ENCODE measurements around the gene TLNRD1. TPM values are rescaled to one million over a fixed set of nuclear protein-coding genes. Genes with fewer than 3 reads are reported as not detected.
A peak's percentile ranks its signal among the peaks of the same experiment; 100 is the strongest.

The TLNRD1 gene
- total RNA-seq, 2 donors from 2014 or later = 34.0 to 51.1 TPM

DNA sequence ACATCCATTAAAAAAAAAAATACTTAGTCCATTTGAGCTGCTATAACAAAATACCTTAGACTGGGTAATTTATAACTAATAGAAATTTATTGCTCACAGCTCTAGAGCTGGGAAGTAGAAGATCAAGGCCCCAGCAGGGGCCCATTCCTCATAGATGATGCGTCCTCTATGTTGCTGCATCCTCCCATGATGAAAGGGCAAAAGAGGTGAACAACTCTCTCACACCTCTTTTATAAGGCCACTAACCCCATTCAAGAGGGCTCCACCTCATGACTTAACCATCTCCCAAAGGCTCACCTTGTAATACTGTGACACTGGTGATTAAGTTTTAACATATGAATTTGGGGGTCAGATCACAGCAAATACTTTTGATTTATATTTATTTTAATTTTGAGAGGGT, 3.0 kb upstream of the TLNRD1 start:
- Histone ChIP-seq H3K4me3 (no peak overlapping the region), H3K27me3 (replicated peaks; ENCODE audit: insufficient read depth) (no peaks in the 10 kb centered on the region), H3K4me1 (ENCODE audit: control insufficient read depth in 1 of 2, low read depth in 2 of 2) (peaks cover 4 to 8% of the 10 kb centered on the region in 2 donors), H3K27ac (no peak overlapping the region), H3K9me3 (no peaks in the 10 kb centered on the region), H3K36me3 (no peaks in the 10 kb centered on the region)
- TF ChIP-seq, protein P1, sequence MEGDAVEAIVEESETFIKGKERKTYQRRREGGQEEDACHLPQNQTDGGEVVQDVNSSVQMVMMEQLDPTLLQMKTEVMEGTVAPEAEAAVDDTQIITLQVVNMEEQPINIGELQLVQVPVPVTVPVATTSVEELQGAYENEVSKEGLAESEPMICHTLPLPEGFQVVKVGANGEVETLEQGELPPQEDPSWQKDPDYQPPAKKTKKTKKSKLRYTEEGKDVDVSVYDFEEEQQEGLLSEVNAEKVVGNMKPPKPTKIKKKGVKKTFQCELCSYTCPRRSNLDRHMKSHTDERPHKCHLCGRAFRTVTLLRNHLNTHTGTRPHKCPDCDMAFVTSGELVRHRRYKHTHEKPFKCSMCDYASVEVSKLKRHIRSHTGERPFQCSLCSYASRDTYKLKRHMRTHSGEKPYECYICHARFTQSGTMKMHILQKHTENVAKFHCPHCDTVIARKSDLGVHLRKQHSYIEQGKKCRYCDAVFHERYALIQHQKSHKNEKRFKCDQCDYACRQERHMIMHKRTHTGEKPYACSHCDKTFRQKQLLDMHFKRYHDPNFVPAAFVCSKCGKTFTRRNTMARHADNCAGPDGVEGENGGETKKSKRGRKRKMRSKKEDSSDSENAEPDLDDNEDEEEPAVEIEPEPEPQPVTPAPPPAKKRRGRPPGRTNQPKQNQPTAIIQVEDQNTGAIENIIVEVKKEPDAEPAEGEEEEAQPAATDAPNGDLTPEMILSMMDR (IDR thresholded peaks at IDR 0.05) = no peak
- no peak for ATAC-seq (ENCODE audit: insufficient number of reproducible peaks, low FRiP score, low read depth)
- DNase-seq (ENCODE audit: low spot score) = no peak

DNA sequence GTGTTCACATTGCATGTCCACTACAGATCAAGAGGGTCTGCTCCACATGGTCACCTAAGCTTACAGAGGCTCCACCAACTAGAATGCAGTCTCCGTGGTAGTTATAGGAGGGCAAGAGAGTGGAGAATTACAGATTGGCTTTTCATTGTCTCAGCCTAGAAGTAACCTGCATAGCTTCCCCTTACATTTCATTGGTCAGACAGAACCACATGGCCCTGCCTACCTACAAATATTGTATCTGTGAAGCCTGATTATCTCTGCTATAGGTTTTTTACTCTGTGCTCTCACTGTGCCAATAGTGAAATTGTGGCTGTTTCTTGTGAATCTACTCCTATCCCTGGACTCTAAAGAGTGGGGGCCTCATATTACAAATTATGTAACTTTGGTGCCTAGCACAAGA, 2.5 kb upstream of the TLNRD1 start:
- no peaks in the 10 kb centered on the region for H3K9me3 ChIP-seq
- no peak overlapping the region for H3K27ac ChIP-seq
- H3K4me3 ChIP-seq = no peak overlapping the region
- no peak for ATAC-seq (ENCODE audit: insufficient number of reproducible peaks, low FRiP score, low read depth)
- DNase-seq (ENCODE audit: low spot score) = no peak
- H3K4me1 ChIP-seq (ENCODE audit: control insufficient read depth in 1 of 2, low read depth in 2 of 2) = peaks cover 10 to 14% of the 10 kb centered on the region in 2 donors
- TF ChIP-seq, protein P1 (IDR thresholded peaks at IDR 0.05) = no peak
- no peaks in the 10 kb centered on the region for H3K36me3 ChIP-seq
- no peaks in the 10 kb centered on the region for H3K27me3 ChIP-seq (replicated peaks; ENCODE audit: insufficient read depth)

DNA sequence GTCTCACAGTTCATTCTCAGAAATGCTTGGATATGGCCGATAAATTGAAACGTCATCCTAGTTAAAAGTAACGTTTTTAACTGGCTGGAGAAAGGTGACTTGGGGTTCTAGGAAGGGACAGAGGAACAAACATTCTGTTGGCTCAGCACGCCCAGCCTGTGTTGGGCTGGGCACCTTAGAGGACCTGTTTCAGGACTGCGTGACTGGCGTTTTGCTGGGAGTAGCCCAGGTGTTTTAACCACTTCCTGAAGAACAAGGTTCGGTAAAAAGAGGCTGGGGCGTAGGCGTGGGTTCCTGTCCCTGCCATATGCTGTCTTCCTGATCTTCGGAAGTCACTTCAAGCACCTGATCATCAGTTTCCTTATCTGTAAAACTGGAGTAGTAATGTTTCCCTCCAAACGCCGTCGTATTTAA, 1.1 kb upstream of the TLNRD1 start:
- TF ChIP-seq, protein P1 (IDR thresholded peaks at IDR 0.05) = no peak
- peaks cover 12 to 27% of the 10 kb centered on the region in 2 donors for H3K4me1 ChIP-seq (ENCODE audit: control insufficient read depth in 1 of 2, low read depth in 2 of 2)
- peak overlapping the region; percentile 89 for H3K4me3 ChIP-seq
- H3K36me3 ChIP-seq = no peaks in the 10 kb centered on the region
- no peaks in the 10 kb centered on the region for H3K9me3 ChIP-seq
- DNase-seq (ENCODE audit: low spot score) (no peak), ATAC-seq (ENCODE audit: insufficient number of reproducible peaks, low FRiP score, low read depth) (no peak)
- no peaks in the 10 kb centered on the region for H3K27me3 ChIP-seq (replicated peaks; ENCODE audit: insufficient read depth)
- H3K27ac ChIP-seq = peak overlapping the region; percentile 91 to 95

DNA sequence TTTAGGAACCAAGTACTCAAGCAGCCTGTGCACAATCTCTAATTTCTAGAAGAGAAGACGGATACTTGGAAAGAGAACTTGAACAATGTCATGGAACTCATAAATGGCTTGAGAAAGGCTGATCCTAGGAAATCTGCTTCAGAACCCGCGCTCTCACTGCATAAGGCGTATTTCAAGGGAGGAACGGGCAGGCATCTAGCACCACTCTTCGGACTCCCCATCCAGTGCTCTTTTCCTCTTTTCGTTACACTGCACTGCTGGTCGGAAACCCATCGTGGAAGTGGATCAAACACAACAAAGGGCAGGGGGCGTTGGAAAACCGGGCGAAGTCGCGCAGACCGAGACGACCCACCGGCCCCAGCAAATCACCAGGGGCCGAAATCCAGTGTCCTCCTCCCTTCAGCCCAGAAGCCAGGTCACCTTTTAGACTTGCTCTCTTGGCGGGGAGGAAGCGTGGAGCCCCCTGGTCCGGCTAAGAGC, 539 bp upstream of the TLNRD1 start:
- peaks cover 12 to 33% of the 10 kb centered on the region in 2 donors for H3K4me1 ChIP-seq (ENCODE audit: control insufficient read depth in 1 of 2, low read depth in 2 of 2)
- ATAC-seq (ENCODE audit: insufficient number of reproducible peaks, low FRiP score, low read depth) = peak; percentile 11
- H3K27me3 ChIP-seq (replicated peaks; ENCODE audit: insufficient read depth) = no peaks in the 10 kb centered on the region
- H3K4me3 ChIP-seq = peak overlapping the region; percentile 89
- no peak for DNase-seq (ENCODE audit: low spot score)
- TF ChIP-seq, protein P1 (IDR thresholded peaks at IDR 0.05) = no peak
- no peaks in the 10 kb centered on the region for H3K9me3 ChIP-seq
- no peaks in the 10 kb centered on the region for H3K36me3 ChIP-seq
- peak overlapping the region; percentile 91 to 95 for H3K27ac ChIP-seq

DNA sequence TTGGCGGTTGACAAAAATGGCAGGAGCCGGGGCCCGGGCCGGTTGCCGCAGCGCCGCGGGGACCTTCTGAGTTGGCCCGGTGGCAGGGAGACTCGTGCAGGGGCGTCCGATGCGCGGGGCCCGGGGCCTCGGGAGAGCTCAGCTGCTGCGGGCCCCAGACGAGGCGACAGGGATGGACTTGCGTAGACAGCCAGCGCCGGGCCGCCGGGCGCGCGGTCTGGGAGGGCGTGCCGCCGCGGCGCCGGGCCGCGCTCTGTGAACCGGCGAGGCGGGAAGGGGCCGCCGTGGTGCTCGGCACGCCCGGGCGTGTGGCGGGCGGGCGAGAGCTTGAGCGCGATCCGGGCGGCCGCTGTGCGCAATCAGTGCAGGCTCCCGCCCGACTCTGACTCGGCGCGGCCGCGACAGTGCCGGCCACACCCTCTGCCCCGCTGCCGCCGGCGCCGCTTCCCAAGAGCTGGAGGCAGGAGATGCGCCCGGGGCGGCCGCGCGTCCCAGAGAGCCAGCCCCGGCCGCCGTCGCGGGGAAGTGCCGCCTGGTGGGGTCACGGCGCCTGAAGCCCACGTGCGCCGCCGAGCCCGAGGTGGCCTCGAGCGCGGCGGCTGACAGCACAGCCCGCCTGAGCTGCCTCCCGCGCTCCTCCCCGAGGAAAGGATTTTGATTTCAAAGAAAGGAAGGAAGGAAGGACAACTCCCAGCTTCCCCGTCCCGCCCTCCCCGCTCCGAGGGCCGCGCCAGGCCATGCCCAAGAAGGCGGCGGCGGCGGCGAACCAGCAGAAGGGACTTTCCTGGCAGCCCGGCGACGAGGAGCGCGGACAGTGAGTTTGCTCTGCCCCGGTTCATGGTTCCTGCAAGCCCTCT, 657 bp downstream of the TLNRD1 start:
- DNase-seq (ENCODE audit: low spot score) (no peak), ATAC-seq (ENCODE audit: insufficient number of reproducible peaks, low FRiP score, low read depth) (peak; percentile 29)
- Histone ChIP-seq H3K36me3 (no peaks in the 10 kb centered on the region), H3K27ac (peak overlapping the region; percentile 91 to 95), H3K27me3 (replicated peaks; ENCODE audit: insufficient read depth) (no peaks in the 10 kb centered on the region), H3K9me3 (no peaks in the 10 kb centered on the region), H3K4me3 (peak overlapping the region; percentile 89), H3K4me1 (ENCODE audit: control insufficient read depth in 1 of 2, low read depth in 2 of 2) (peaks cover 12 to 42% of the 10 kb centered on the region in 2 donors)
- TF ChIP-seq, protein P1 (IDR thresholded peaks at IDR 0.05) = no peak

All from thoracic aorta (tissue), 2 donors.